ENCODE results near the gene GOLGA6L2. TPM values are rescaled to one million over a fixed set of nuclear protein-coding genes. Genes with fewer than 3 reads are reported as not detected.
A peak's percentile ranks its signal among the peaks of the same experiment; 100 is the strongest.
"Not testable (repeated sequence)": the region's sequence is repeated elsewhere in the genome, so short reads cannot be mapped to it uniquely, and the experiment has no call there.

GOLGA6L2 gene
- total RNA-seq (2014; rRNA removed; shearing (Covaris generic)) = not detected in 2 replicates

DNA sequence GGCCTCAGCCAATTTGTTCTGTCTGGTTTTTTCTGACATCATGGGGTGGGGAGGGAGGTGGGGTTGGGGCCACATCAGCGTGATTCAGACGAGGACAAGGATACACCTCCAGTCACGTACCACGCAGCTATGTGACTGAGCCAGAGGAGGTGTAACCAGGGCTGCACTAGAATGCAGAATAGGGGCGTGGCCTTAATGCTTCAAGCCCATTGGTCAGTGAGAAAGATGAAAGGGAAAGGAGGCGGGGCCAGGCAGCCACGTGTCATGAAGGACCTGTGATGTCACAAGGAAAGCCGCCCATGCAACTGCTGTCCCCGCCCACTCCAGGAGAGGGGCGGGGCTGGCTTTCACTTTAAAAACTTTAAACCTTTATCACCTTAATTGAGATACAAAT lies at the start of gene GOLGA6L2:
Gene GOLGA6L2, minus strand, starts transcription at position 137 of the 394 bp plus-strand sequence. Its CDS starts 62 bp downstream, at position 75.
- DNase-seq (ENCODE audit: low spot score) = peak; percentile 52

DNA sequence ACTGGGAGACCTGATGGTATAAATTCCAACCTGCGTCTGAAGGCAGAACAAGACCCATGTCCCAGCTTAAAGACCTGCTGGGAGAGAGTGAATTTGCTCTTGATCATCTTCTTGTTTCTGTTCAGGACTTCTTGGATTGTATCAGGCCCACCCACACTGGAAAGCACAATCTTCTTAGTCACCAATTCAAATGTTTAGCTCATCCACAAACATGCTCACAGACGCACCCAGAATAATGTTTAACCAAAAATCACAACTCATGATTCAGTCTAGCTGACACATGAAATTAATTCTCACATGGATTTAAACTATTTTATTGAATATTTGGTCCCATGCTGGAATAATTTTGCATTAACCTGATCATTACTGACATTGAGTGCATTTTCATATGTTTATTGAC lies 37.8 kb upstream of the GOLGA6L2 start:
- no peak for DNase-seq (ENCODE audit: low spot score)

GRCh38 chr15:23483821-23484299 lies 36.8 kb upstream of the GOLGA6L2 start:
- no peak for DNase-seq (ENCODE audit: low spot score)

DNA sequence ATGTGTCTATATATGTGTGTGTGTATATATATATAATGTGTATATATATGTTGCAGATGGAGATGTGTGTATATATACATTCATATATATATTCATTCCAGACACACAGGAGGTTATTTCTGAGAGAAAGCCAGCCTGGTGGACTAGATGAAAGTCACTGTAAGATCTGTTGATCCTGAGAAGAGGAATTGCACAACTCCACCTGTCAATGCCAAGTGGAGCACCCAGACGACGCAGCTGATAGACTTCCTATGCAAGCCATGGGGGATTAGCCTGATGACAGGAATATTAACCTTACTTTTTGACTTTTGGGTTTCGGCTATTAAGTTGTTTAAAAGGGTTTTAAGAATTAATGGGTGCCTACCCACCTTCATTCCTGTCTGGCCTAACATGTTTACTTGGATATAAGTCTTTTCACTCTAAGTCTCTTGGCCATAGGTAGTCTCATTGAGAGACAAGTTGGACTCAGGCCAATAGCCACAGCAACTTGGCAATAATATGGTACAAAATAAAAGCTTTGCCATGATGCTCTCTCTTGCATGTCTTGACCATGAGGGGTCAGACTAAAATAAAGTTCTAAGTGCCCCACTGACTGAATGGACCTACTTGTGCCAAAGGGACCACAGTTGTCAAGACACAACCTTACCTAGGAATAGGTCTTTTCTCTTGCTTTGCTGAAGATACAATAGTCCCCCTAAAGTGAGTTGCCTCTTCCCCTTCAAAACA lies 35.9 kb upstream of the GOLGA6L2 start:
- no peak for DNase-seq (ENCODE audit: low spot score)

GRCh38 chr15:23482228-23482627 lies 35.2 kb upstream of the GOLGA6L2 start:
- no peak for DNase-seq (ENCODE audit: low spot score)

GRCh38 chr15:23477920-23478319 lies 30.9 kb upstream of the GOLGA6L2 start:
- DNase-seq (ENCODE audit: low spot score) = no peak

DNA sequence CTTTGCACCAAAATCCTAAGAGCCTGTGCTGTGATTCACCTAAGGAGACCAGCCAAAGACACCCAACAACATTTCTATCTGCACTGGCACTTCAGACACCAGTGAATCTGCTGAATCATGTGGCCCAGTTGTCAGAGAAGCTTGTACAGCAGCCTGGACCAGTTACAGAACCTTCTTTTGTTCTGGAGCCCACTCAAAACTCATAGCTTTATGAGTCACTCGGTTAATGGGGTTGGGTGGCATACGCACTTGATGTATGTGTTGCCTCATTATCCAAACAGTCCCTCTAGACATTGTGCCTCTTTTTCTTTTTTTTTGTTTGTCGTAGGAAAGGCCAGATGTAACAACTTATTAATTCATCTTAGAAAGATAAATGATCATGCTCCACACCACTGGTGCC lies 25.6 kb upstream of the GOLGA6L2 start:
- no peak for DNase-seq (ENCODE audit: low spot score)

DNA sequence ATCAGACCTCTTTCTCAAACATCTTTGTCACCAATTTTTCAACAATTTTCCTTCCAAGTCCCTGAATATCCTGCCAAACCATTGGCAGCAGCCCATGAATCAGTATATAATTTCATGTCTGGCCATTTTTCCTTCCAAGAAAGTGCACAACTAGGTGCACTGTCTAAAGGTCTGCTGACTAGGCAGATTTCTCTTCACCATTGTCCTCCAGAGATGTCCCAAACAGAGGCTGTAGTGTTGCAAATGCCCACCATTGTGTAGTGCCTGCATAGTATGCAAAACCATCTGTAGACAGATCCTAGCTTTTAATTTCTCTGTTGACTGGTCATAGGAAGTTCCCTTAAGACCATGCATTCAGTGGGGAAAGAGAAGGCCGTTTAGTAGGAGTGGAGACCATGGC lies 25.0 kb upstream of the GOLGA6L2 start:
- no peak for DNase-seq (ENCODE audit: low spot score)

DNA sequence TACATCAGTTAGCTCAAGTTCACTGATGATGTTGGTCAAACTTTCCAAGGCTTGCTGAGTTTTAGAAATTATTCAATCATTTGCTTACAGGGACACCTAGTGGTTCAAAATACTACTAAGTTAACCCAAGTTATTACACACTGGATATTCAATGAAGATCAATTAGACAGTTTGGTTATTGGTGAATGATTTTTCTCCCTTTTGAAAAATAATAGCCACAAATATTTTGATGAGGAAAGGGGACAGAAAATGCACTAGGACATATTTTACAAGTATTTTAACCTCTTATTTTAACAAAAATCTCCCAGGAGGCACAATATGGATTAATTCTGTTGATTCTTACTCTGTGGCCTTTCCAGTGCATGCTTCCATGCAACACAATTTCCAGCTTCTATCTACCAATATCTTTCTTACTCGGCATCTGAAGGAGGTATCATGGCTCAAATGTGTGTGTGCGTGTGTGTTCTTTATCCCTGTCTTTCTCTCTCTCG lies 20.1 kb upstream of the GOLGA6L2 start:
- peak; percentile 59 for DNase-seq (ENCODE audit: low spot score)

DNA sequence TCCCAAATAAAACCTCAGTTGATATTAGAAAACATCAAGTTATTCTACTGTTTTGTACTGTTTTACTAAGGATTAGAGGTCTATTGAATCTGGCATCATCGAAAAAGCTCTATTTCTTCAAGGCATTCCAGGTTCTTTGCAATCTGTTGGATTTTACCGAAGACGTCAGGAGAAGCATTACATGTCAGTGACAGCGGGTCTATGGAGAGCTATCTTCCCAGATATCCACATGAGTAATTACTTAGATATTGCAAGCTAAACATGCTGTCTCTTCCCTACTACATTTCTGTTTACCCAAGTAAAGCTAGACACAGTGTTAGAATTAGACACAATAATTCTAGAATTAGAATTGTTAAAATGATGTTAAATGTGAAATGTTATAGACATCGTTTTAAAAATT lies 10.8 kb upstream of the GOLGA6L2 start:
- DNase-seq (ENCODE audit: low spot score) = no peak

DNA sequence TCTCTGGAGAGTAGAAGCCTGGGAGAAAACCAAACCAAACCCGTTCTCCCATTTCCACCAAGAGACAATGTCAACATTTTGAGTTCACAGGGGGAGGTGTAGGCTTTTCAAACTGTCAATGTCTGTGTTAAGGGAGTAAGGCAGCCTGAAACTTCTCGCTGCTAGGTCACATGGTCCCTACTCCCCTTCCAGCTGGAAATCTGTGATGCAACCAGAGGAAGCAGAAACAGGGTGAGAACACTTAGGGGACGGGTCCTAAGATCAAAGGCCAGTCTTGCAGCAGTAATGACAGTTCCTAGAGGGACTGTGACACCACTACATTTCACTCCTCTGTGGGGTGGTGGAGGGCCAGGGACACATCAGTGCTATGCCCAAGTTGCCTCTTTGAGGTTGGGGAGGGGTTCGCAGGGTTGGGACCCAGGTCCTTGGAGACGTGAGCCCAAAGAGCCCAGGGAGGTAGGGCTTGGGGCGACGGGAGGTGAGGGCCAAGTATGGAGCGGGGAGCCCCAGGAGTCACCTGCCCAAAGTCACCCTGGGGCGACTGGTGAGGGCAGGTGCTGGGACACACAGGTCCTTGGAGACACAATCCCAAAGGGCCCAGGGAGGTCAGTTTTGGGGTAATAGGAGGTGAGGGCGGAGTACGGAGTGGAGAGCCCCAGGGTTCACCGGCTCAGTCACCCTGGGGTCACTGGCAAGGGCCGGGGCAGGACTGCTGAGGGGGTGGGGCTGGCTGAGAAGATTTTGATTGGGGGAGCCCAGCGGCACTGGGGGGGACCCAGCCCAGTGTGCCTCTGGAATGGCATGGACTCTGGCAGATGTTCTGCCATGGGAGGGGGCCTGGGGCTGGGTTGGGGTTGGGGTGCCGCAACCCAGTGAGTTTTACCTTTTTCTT lies 582 bp downstream of the GOLGA6L2 start:
- DNase-seq (ENCODE audit: low spot score) = no peak

GRCh38 chr15:23444269-23444668 lies 2.8 kb downstream of the GOLGA6L2 start:
- DNase-seq (ENCODE audit: low spot score) = no peak

- DNase-seq (ENCODE audit: low spot score) = no peak
Observed at GRCh38 chr15:23441204-23441603, 5.8 kb downstream of the GOLGA6L2 start.

DNA sequence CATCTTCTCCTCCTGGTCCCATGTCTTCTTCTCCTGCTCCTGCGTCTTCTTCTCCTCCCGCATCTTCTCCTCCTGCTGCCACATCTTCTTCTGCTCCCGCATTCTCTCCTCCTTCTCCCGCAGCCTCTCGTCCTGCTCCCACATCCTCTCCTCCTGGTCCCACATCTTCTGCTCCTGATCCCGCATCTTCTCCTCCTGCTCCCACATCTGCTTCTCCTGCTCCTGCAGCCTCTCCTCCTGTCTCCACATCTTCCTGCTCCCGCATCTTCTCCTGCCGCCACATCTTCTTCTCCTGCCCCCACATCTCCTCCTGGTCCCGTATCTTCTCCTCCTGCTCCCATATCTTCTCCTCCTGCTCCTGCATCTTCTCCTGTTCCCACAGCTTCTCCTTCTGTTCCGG lies 6.4 kb downstream of the GOLGA6L2 start:
- no peak for DNase-seq (ENCODE audit: low spot score)

- no peak for DNase-seq (ENCODE audit: low spot score)
Observed at GRCh38 chr15:23439513-23439912, 7.5 kb downstream of the GOLGA6L2 start.

GRCh38 chr15:23438816-23439466 lies 8.1 kb downstream of the GOLGA6L2 start:
- no peak for DNase-seq (ENCODE audit: low spot score)

DNA sequence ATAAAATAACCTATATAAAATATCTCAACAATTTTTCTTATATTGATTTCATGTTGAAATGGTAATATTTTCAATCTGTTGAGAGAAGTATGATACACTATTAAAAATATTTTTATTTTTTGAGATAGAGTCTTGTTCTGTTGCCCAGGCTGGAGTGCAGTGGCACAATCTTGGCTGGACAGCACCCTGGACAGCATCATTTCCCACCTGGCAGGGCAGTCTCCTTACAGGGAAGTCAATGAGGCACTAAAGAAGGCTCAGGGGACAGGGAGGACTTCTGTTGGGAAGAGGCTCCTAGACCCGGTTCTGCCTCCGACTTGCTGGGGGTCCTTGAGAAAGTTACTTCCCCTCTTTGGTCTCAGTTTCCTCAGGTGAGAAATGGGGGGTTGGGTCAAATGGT lies 9.4 kb downstream of the GOLGA6L2 start:
- DNase-seq (ENCODE audit: low spot score) = no peak

DNA sequence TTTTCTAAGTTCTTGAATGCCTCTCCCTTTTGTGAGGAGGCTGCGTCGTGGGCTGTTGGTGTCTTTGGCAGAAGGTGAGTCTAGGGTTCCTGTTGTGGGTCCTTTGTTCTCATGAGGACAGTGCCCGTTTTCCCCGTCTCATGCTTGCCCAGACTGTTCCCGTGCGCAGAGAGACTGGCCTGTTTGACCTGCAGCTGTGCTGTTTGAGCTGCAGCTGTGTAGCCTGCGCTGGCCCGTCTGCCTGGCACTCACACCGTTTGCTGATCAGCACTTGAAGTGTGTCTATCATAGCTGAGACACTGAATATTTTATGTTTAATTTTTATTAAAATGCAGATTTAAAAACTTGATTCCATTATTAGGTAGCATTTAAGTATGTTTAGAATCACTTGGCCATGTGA lies 9.9 kb downstream of the GOLGA6L2 start:
- no peak for DNase-seq (ENCODE audit: low spot score)

DNA sequence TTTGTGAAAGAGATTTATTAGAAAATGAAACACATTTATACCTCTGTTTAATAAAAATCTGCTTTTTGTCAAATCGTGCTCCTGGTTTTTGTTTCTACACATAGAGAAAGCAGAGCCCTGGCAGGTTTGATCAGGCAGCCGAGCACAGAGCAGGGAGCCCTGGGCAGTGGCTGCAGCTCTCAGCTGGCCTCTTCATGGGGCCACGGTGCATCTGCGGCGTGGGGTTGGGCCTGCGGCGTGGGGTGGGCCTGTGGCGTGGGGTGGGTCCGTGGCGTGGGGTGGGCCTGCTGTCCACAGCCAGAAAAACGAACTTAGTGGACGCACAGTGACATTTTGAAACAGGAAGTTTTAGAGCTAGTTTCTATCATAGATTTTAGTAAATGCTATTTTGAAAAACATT lies 10.6 kb downstream of the GOLGA6L2 start:
- no peak for DNase-seq (ENCODE audit: low spot score)

DNA sequence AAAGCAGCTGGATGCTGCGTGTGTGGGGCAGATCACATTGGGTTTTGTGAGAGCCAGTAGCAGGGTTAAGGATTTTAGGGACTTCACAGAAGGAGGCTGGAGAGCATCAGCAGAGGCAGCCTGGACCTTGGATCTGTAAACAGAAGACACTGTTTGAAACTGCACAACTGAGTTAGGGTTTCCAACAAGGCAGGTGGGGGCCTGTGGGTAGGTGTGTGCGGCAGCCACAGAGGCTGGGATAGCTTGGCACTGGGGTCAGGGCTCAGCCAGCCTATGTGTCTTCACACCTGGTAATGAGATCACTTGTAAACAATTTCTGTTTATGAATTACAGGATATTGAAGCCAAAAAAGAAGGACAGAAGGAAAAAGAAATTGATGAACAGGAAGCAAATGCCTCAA lies 12.3 kb downstream of the GOLGA6L2 start:
- not testable (repeated sequence) for DNase-seq (ENCODE audit: low spot score)

GRCh38 chr15:23425327-23425726 lies 21.7 kb downstream of the GOLGA6L2 start:
- DNase-seq (ENCODE audit: low spot score) = not testable (repeated sequence)

Data from HT-29 (cell line).